Stimulated activated naive CD4-positive, alpha-beta T cell (primary cell): ENCODE results near the gene SUMF1.
A peak's percentile ranks its signal among the peaks of the same experiment; 100 is the strongest.

ENCODE experiments used
- DNase-seq, 6 experiments: peaks; one replicate each; lab custom pipeline; 2025; lab: John Stamatoyannopoulos, UW

The SUMF1 gene

GRCh38 chr3:4466741-4467521, at the start of gene SUMF1:
SUMF1 (minus strand) TSS chr3:4467269; CDS start chr3:4467245, 24 bp downstream.
- peak; percentile 47 to 82 (median 66) for DNase-seq

DNA sequence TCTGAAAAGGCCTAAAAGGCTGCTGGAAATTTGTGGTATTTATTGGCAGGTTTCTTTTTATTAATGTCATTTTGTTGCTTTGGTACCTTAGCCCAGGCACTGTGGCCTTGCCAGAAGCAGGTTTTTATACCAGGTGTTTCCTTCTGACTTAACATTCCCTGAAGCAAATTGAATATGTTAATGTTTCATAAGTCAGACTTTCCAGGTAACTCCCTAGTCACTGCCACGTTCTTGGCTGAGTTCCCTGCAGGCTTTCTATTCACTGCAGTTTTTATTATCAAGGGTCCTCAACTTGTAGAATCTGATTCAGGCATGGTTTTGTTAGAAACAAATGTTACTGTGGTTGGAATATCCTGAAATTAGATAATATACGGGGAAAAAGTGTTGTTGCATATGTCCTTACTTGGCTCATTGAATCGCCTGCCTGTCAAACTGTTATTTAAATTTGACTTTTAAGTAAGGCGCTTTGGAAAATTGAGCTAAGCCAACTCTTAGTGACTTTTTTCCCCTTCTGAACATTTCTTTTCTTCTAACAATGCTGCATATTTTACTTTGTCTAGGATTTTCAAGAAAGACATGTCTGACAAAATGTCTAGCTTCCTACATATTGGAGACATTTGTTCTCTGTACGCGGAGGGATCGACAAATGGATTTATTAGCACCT, 49.0 kb upstream of the SUMF1 start:
- no peak for DNase-seq

- no peak for DNase-seq
Observed at GRCh38 chr3:4514916-4515315, 47.8 kb upstream of the SUMF1 start.

DNA sequence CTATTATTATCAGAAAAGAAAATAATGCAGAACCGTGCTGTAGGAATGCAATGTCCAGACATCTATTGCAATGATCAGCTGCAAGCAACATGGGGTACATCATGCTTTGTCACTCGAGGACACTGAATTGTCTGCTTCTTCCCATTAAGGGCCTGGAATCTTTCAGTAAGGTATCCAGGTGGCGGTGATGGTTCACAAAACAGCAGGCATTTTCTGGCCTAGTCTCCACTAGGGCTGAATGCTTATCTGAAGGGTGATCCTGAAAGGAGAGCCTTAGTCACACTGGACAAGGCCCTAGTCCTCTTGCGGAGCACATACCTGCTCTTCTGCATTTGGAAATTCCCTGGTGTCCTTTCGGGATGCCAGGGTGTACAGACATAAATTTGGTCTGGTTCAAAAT, 47.3 kb upstream of the SUMF1 start:
- no peak for DNase-seq

DNA sequence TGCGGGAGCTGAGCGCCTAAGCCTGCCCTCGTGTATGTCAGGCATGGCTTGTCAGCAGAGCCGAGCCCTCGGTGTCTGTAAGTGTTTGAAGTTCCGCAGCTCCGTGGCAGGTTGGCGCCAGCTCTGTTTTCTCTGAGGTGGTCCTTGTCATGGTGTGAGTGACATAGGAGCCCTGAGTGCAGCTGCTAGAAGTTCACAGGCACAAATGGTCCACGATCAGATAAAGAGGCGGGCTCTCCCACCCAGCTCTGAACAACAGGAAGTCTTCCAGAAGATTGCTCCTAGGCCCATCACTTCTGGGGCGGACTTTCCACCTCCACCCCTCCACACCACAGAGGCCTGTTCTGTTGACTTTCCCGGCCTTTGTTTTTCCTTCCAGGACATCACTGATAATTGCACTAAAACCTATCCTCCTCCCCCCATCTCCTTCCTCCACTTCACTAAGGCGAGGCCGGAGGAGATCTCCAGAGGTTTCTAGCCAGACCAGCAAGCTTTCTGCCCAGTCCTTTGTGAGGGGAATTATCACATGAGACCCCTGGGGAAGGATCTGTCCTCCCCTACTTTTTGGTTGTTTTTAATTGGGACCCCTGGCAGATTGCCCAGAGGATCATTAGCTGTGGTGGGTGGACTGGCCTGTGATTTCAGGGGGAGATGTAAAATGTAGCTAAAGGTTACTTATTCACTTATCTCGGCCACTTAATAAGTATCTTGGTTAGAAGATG, 46.0 kb upstream of the SUMF1 start:
- DNase-seq = no peak

DNA sequence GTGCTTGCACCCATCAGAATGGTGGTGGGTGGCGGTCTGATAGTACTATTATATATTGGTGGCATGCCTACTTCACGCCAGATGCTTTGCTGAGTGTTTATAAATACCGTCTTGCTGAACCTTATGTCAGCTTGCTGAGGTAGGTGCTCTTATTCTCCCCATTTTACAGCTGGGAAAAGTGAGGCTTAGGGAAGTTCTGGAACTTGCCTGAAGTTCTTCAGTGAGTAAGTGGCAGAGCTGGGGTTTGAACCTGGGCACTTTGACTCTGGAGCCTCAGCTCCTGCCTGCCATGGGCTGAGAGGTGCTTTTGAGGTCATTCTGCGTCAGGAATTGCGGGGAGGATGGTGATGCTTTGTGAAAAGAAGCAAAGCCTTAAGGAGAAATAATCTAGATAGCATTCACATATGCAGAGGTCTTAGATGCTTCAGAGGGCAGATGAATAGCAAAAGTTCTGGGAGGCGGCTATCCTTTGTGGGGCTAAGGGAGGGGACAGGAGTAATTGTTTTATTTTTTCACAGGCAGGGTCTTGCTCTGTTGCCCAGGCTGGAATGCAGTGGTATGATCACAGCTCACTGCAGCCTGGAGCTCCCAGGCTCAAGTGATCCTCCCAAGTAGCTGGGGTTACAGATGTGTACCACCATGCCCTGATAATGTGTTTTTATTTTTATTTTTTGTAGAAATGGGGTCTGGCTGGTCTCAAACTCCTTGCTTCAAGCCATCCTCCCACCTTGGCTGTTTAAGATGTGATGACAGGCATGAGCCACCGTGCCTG, 44.6 kb upstream of the SUMF1 start:
- no peak for DNase-seq

DNA sequence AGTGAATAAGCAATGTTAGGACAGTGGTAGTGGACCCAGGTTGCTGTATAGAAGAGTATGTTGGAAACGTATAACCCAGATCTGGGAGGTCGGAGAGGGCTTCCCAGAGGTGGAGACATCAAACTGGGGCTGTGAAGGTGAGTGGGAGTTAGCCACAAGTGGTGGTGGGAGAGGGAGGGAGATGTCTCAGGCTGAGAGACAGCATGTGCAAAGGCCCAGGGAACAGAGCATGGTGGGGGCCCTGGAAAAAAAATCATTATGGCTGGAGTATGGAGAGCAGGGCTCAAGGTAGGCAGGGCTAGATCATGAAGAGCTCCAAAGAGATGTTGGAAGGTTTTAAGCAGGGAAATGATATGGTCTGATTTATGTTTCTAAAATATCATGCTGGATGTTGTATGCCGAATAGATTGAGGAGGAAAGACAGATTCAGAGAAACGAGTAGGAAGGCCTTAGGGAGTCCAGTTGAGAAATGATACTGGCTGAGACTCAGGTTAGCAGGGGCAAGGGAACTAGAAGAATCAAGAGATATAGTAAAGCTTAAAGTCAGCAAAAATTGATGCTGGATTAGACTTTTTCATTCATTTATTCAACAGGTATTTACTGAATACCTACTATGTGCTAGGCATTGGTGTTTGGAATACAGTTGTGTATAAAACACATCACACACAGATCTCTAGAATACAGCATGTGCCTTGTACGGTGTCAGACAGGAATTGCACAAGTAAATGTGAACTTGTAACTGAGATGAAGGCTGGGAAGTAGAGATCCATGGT, 43.1 kb upstream of the SUMF1 start:
- DNase-seq = no peak

GRCh38 chr3:4509043-4509442, 42.0 kb upstream of the SUMF1 start:
- DNase-seq = no peak

- no peak for DNase-seq
Observed at GRCh38 chr3:4508048-4508981, 41.2 kb upstream of the SUMF1 start.

DNA sequence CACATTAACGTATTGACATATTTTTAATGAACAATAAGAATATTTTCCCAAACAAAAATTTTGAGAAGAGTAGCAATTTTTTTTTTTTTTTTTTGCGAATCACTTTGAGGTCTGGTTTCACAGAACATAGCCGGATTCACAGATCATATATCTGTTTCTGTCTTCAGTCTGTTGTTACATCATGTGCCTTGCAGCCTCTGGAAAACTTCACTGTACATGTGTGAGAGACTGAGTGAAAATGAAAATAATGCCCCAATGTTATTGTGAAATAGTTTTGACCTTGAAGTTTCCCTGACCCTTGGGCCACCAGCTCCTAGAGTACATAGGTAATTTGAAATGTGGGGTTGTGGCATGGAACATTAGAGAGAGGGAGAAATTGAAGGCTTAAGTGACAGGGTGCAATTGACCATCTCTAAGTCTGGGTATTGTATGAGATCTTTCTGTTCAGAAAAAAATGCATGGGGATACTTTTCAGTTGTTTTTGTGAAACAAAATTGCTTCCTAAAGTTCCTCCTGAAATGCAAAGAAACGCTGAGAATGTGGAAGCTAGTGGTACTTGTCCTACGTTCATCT, 40.0 kb upstream of the SUMF1 start:
- DNase-seq = no peak

DNA sequence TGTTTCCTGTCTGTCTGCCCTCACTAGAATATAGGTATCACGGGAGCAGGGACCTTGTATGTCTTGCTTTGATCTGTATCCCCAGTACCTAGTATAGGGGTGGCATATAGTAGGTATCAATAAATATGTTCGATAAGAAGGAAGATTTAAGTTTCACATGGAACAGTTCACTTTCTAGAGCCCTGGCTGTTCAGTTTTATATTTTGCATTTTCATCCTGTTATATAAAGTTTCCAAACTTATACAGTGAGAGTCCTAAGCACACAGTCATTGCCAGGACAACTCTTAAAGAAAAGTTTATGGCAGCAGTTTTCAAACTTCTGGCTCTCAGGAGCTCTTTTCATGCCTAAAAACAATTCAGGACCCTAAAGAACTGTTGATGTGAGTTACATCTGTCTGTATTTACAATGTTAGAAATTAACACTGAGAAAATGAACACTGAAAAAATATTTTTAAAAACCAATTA, 39.5 kb upstream of the SUMF1 start:
- DNase-seq = no peak

DNA sequence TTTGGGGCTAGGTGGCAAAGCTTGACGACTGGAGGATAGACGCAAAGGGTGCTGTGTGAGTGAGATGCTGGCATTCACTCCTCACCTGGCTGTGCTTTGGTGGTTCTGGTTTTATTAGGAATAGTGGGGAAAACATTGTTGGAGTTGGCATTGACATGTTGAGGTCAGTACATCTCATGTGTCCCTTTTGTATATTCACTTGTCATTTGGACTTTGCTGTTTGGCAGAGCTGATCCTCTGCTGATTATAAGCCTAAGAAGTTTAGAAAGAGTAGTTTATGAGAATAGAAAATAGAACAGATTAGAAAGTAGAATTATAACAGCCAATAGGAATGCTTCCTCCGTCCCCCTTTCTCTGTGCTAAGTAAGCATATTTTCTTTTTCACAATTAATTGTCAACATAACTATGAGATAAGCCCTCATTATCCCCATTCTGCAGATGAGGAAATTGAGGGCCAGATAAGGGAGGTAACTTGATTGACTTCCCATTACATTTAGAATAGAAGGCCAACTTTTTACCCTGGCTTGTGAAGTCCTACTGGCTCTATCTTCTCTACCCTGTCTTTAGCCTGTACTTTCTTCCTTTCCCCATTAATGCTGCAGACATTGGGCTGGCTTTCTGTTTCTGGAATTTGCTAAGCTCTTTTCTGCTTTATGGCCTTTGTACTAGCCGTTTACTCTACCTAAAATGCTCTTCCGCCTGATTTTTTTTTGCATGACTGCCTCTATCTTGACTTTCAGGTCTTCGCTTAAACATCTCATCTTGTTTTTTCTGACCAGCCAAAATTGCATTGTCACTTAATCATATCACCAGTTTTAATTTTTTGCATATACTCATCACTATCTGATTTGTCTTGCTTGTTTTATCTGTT, 38.9 kb upstream of the SUMF1 start:
- DNase-seq = no peak

DNA sequence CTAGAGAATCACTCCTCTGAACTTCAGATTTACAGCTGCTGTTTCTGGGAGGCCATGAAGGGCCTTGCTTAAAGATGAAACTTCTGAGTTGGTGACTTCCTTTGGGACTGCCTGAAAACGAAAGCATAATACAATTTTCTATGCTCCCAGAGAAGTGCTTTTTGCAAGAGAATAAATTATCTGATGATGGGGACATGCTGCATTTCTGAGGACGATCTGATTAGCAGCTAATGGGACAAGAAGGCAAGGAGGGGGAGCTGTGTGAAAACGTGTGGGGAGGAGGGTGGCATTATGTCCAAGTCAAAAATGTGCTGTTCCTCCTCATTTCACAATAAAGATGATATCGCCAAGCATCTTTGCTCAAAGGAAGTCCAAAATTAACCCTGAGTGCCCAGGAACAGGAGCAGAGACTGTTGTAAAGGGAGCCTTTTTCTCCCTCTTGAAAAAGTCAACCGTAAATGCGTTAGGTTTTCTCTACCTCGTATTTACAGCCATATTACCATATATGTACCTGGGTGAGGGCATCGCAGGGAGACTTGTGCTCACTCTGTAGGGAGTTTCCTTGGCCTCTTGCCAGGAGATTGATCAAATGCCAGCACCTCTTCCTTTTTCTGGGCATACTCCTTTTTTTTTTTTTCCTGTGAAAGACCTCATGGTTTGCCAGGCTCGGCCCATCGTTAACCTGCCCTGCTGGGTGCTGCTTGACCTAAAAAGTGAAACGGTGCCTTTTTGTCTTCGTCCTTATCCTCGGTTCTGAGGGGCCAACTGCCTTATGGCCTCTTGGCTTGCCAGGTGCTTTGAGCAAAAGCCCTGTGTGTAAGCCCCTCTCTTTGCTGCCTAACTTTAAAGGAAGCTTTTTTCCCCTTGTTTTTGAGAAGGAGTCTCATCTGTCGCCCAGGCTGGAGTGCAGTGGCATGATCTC, 37.5 kb upstream of the SUMF1 start:
- peak; percentile 11 to 55 (median 48) for DNase-seq

DNA sequence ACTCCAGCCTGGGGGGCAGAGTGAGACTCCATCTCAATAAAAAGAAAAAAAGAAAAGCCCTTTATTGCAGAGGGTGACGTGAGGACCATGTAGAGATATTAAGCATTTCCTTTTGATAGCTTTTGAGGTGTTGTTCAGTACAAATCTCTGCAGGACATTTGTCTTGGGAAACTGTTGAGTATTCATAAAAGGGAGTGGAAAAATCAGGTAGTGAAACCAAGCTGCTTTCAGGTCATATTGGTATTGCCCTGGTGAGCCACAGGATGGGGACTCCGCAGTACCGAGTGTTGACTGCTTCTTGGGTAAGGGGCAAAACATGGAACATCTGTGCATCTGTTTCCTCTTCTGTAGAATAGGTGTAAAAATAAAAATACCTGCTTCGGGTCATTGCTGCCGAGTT, 36.0 kb upstream of the SUMF1 start:
- no peak for DNase-seq

DNA sequence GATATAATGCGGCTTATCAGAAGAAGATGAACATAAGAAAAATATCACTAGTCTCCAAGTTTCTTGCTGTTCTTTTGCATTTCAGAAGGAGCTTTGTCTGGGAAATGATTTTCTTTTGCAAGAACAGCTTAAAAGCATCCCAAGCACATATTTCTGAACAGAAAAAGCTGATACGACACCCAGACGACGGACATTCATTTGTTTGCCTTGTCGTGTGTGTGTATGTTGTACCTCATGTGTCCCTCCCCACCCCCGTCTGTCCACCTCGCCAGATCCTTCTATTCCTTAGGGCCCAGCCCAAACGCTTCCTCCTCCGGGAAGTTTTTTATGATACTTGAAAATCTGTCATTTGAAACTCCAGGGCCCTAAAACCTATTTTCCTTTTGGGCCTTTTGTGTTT, 34.9 kb upstream of the SUMF1 start:
- no peak for DNase-seq

- no peak for DNase-seq
Observed at GRCh38 chr3:4501437-4501836, 34.4 kb upstream of the SUMF1 start.

- DNase-seq = no peak
Observed at GRCh38 chr3:4498446-4498845, 31.4 kb upstream of the SUMF1 start.

DNA sequence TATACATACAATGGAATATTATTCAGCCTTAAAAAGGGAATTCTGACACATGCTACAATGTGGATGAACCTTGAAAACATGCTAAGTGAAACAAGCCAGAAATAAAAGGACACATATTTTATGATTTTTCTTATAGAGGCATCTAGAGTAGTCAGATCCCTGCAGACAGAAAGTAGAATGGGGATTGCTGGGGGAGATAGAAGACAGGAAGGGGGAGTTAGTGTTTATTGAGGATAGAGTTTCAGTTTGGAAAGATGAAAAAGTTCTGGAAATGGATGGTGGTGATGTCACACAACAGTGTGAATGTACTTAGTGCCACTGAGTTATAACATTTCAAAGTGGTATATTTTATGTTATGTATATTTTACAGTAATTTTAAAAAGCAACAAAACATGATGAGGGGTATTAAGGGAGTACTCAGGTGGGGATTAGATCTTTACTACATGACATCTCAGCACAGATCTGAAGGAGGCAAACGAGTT, 30.8 kb upstream of the SUMF1 start:
- DNase-seq = no peak
